Ishikawa (cell line): Measurements from ENCODE around the gene CD83.

Experiments used
- CREB1 ChIP-seq: IDR thresholded peaks from 2 replicates; pipeline ENCODE4 v1.6.1; 2012; ENCODE audit warnings: low read depth
- FOXM1 ChIP-seq: IDR thresholded peaks from 2 replicates; pipeline ENCODE4 v1.6.1; 2012; ENCODE audit warnings: low read depth, borderline replicate concordance
- RAD21 ChIP-seq: IDR thresholded peaks from 2 replicates; pipeline ENCODE4 v1.6.1; 2012; ENCODE audit warnings: low read depth
- REST ChIP-seq: IDR thresholded peaks from 2 replicates; pipeline ENCODE4 v1.6.1; 2012; ENCODE audit warnings: low read depth, mild to moderate bottlenecking
- YY1 ChIP-seq: IDR thresholded peaks from 2 replicates; pipeline ENCODE4 v1.6.1; 2012; ENCODE audit warnings: low read depth

- TF ChIP-seq RAD21 (no peak), YY1 (no peak), FOXM1 (no peak), CREB1 (no peak), REST (no peak)
Observed at GRCh38 chr6:14079971-14080370, 37.6 kb upstream of the CD83 start.
